Skeletal muscle tissue (tissue), 4 donors: ENCODE measurements around the gene NXPH4. TPM values are rescaled to one million over a fixed set of nuclear protein-coding genes. Genes with fewer than 3 reads are reported as not detected.

Experiments used
- H3K27ac ChIP-seq: one replicate; pipeline ENCODE4 v1.7.0; 2013; ENCODE audit warnings: mild to moderate bottlenecking, low read depth, low read length, inconsistent platforms
- H3K27me3 ChIP-seq, 3 donors: one replicate each; pipeline ENCODE4 v1.7.0; 2013; ENCODE audit warnings: low read length in 3 of 3; ENCODE audit not compliant: control insufficient read depth in 3 of 3, insufficient read depth in 3 of 3
- H3K36me3 ChIP-seq, 3 donors: one replicate each; pipeline ENCODE4 v1.7.0; 2013; ENCODE audit warnings: low read length in 3 of 3; ENCODE audit not compliant: control insufficient read depth in 3 of 3, insufficient read depth in 3 of 3
- H3K4me1 ChIP-seq, 3 donors: one replicate each; pipeline ENCODE4 v1.7.0; 2013; ENCODE audit warnings: low read length in 3 of 3, mild to moderate bottlenecking in 3 of 3; ENCODE audit not compliant: control insufficient read depth in 3 of 3, insufficient read depth in 3 of 3
- H3K4me3 ChIP-seq, 3 donors: one replicate each; pipeline ENCODE4 v1.7.0; 2013; ENCODE audit warnings: low read length in 3 of 3
- H3K9ac ChIP-seq, 3 donors: one replicate each; pipeline ENCODE4 v1.7.0; 2013; ENCODE audit warnings: low read length in 3 of 3, mild to moderate bottlenecking in 3 of 3, moderate library complexity in 2 of 3, low read depth in 1 of 3
- H3K9me3 ChIP-seq, 3 donors: one replicate each; pipeline ENCODE4 v1.7.0; 2013; ENCODE audit warnings: low read length in 3 of 3; ENCODE audit not compliant: control insufficient read depth in 3 of 3
- total RNA-seq: library from RNA; depleted of rRNA; stranded (reverse); fragments of >200 nt; gene quantifications from one replicate; pipeline ENCODE4 v1.2.3, GENCODE V29; 2014
- donor health status: Osteomylitis.

NXPH4 gene
- total RNA-seq, 1 donor from 2014 or later, result not detected

- H3K4me1 ChIP-seq, result peaks cover 24 to 42% (median 41%) of the 10 kb centered on the region in 3 donors
- no peak overlapping the region for H3K27ac ChIP-seq
- H3K4me3 ChIP-seq, result no peak overlapping the region
- H3K27me3 ChIP-seq, result peaks cover 46 to 59% (median 54%) of the 10 kb centered on the region in 3 donors
- no peak overlapping the region for H3K9ac ChIP-seq
- peaks cover 2 to 5% (median 3%) of the 10 kb centered on the region in 3 donors for H3K36me3 ChIP-seq
- H3K9me3 ChIP-seq, result no peaks in the 10 kb centered on the region
Measured at GRCh38 chr12:57215065-57215464, 1.5 kb upstream of the NXPH4 start.

GRCh38 chr12:57215668-57216013 is 953 bp upstream of the NXPH4 start:
- Histone ChIP-seq H3K9me3 (no peaks in the 10 kb centered on the region), H3K27me3 (peaks cover 48 to 62% (median 56%) of the 10 kb centered on the region in 3 donors), H3K4me1 (peaks cover 24 to 42% (median 41%) of the 10 kb centered on the region in 3 donors), H3K9ac (no peak overlapping the region), H3K4me3 (no peak overlapping the region), H3K27ac (no peak overlapping the region), H3K36me3 (peaks cover 0 to 3% (median 3%) of the 10 kb centered on the region in 3 donors)

GRCh38 chr12:57216921-57217879 is 606 bp downstream of the NXPH4 start:
- peaks cover 24 to 42% (median 41%) of the 10 kb centered on the region in 3 donors for H3K4me1 ChIP-seq
- H3K36me3 ChIP-seq, result no peaks in the 10 kb centered on the region
- H3K9me3 ChIP-seq, result no peaks in the 10 kb centered on the region
- H3K27ac ChIP-seq, result no peak overlapping the region
- peaks cover 63 to 77% (median 72%) of the 10 kb centered on the region in 3 donors for H3K27me3 ChIP-seq
- peak overlapping the region in 1 of 3 donors; percentile 50 for H3K9ac ChIP-seq
- peak overlapping the region in 2 of 3 donors; percentile 57 to 65 for H3K4me3 ChIP-seq

- Histone ChIP-seq H3K4me3 (no peak overlapping the region), H3K9me3 (no peaks in the 10 kb centered on the region), H3K27me3 (peaks cover 71 to 87% (median 82%) of the 10 kb centered on the region in 3 donors), H3K36me3 (no peaks in the 10 kb centered on the region), H3K27ac (no peak overlapping the region), H3K9ac (no peak overlapping the region), H3K4me1 (peaks cover 24 to 43% (median 36%) of the 10 kb centered on the region in 3 donors)
Measured at GRCh38 chr12:57218030-57218853, 1.6 kb downstream of the NXPH4 start.

GRCh38 chr12:57219205-57219992 is 2.8 kb downstream of the NXPH4 start:
- Histone ChIP-seq H3K9me3 (no peaks in the 10 kb centered on the region), H3K4me3 (no peak overlapping the region), H3K9ac (no peak overlapping the region), H3K4me1 (peaks cover 14 to 33% (median 25%) of the 10 kb centered on the region in 3 donors), H3K27me3 (peaks cover 83 to 92% (median 83%) of the 10 kb centered on the region in 3 donors), H3K36me3 (no peaks in the 10 kb centered on the region), H3K27ac (no peak overlapping the region)

GRCh38 chr12:57219993-57220754 is 3.6 kb downstream of the NXPH4 start:
- Histone ChIP-seq H3K4me3 (no peak overlapping the region), H3K4me1 (peaks cover 14 to 26% (median 21%) of the 10 kb centered on the region in 3 donors), H3K27ac (no peak overlapping the region), H3K27me3 (peaks cover 83 to 91% (median 83%) of the 10 kb centered on the region in 3 donors), H3K9me3 (no peaks in the 10 kb centered on the region), H3K9ac (no peak overlapping the region), H3K36me3 (no peaks in the 10 kb centered on the region)

GRCh38 chr12:57220770-57221168 is 4.2 kb downstream of the NXPH4 start:
- Histone ChIP-seq H3K9me3 (no peaks in the 10 kb centered on the region), H3K9ac (no peak overlapping the region), H3K27me3 (peaks cover 81 to 90% (median 83%) of the 10 kb centered on the region in 3 donors), H3K36me3 (no peaks in the 10 kb centered on the region), H3K4me3 (no peak overlapping the region), H3K4me1 (peaks cover 12 to 20% (median 16%) of the 10 kb centered on the region in 3 donors), H3K27ac (no peak overlapping the region)

- no peak overlapping the region for H3K9ac ChIP-seq
- H3K27me3 ChIP-seq, result peaks cover 81 to 88% (median 82%) of the 10 kb centered on the region in 3 donors
- H3K9me3 ChIP-seq, result no peaks in the 10 kb centered on the region
- H3K36me3 ChIP-seq, result no peaks in the 10 kb centered on the region
- peaks cover 8 to 15% (median 13%) of the 10 kb centered on the region in 3 donors for H3K4me1 ChIP-seq
- H3K4me3 ChIP-seq, result no peak overlapping the region
- H3K27ac ChIP-seq, result no peak overlapping the region
Measured at GRCh38 chr12:57221169-57221917, 4.7 kb downstream of the NXPH4 start.
